HG03175 (cell line): ENCODE measurements around the gene KIF26B.
A peak's percentile ranks its signal among the peaks of the same experiment; 100 is the strongest.

ENCODE experiments used
- ATAC-seq: cut with Tn5 transposase; IDR thresholded peaks from one replicate; pipeline ENCODE4 v1.9.1; 2021; ENCODE audit warnings: mild to moderate bottlenecking, moderate library complexity; ENCODE audit not compliant: unreplicated experiment

Gene KIF26B

DNA sequence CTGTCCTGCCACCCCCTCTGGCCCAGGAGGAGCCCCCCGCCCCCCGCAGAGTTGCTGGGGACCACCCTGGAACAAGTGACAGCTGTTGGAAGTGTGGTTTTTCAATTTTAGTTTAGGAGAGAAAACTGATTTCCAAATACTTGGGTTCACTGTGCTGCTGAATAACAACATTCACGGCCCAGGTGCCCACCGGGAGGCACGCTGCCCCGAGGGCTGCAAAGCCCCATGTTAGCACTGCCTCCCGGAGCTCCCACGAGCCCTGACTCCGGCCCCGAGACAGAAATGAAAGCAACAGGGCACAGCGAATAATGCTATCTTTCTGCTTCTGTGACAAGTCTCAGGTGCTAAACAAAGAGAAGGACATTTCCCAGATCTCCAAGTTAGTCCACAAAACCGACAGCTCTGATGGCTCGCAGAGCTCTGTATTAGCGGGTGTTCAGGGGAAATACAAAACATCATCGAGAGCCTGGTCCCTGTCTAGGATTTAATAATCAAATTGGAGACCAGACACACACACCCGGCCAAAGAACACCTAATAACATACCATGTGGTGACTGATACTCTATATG lies 451.5 kb downstream of the KIF26B start:
- no peak for ATAC-seq

DNA sequence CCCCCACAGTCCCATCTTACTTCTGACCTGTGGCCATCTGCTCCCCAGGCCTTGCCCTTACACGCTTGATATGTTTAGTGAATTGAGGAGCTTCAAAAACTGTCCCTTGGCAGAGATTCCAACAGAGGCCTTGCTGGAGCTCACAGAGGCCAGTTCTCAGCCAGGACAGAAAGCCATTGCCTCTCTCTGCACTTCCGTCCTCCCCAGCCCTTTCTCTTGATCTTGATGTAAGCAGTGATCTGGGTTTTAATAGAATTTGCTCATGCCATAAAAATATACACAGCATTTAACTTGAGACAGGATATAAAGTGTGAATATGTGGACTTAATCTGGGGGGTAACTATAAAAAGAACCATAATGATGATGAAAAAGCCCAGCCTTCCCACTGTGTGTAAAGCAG lies 453.5 kb downstream of the KIF26B start:
- no peak for ATAC-seq

DNA sequence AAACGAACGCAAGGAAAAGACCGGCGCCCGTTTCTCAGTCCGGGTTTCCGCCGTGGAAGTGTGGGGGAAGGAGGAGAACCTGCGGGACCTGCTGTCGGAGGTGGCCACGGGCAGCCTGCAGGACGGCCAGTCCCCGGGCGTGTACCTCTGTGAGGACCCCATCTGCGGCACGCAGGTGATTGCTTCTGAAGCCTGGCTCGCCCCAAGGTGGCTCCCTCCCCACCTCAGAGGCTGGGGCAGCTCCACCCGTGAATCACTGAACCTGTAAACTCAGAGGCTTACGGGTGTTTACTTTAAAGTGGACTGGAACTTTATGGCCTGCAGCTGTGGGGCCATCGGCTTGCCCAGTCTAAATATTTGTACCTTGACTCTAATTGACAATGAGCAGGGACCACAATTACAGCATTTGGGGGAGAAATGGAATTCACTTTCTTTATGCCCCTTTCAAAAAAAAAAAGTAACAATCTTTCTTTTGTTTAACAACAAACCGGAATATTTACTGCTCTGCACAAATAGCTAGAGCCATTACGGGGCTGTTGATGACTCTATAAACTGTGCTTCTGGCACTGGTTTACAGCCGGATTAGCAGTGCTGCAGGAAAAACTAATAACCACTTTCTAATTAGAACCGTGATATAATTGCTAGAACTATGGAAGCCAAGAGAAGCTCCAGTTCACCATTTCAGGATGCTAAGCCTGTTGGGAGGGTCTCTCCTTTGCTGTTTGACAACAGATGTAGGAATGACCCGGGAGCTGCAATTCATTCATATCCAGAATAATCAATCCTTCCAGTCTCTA lies 454.8 kb downstream of the KIF26B start:
- ATAC-seq, result no peak

DNA sequence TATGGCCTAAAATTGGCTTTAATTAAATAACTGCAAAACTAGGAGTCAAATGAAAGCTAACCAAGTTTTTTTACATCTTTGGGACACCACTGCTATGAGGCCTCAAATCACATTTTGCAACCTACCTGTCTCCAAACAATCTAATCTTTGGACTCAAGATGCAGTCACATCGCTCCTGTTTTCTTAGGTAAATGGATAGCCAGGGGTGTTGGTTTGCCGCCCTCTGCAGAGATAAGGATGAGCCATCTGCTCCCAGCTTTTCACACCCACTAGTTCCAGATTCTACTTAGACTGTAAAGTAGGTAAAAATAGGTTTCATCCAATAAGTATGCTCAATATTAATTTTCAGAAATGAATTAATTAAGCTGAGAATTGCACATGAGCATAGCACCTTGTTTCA lies 456.5 kb downstream of the KIF26B start:
- ATAC-seq, result no peak

DNA sequence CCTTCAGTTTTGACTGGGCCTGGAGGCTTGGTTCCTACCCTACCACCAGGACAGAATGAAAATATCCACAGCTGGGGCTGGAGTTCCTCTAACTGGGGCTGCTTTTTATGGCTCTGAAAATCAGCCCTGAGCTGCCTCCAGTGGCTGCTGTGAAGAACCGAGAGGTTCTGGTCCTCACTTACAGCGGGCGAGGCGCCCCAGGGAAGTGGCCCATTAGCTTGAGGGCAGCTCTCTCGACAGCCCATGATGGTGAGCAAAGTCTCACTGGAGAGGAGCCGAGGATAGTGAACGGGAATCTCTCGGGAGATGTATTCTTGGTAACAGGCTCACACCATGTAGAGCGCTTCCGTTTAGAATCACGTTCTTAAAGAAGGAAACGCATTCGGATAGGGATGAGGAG lies 459.7 kb downstream of the KIF26B start:
- ATAC-seq, result no peak

DNA sequence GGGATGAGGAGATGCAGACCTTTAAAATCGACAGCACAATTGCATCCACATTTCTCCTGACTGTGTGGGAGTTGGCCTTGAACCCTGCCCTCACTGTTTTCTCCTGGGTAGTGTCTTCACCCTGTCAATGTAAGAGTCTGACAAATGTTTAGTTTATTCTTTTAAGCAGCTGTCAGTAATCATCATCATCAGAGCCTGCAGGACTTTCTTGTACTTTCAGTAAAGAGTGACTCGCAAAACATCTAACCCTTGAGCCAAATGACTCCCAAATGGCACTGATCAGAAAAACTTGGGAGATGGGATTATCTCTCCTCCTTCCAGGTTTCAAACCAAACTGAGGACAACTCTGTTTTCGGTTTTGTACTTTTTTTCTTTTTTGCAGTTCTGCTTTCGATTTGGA lies 460.2 kb downstream of the KIF26B start:
- ATAC-seq, result no peak

DNA sequence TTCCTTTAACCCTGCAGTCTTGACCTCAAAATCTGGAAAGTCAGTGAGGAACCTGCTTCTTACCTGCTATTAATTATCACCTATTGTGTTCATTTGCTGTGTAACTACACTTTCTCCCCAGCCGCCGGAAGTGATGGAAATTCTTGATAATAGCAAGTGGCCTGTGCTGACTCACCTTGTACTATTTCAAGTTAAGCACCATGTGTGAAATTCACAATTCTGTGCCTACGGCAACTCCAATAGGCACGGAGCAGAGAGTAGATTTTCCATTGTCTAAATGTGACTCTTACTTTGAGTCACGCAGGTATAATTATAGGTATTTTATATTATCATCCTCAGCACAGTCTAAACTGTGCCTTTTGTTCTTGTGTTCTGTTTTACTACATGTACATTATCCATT lies 466.8 kb downstream of the KIF26B start:
- no peak for ATAC-seq

DNA sequence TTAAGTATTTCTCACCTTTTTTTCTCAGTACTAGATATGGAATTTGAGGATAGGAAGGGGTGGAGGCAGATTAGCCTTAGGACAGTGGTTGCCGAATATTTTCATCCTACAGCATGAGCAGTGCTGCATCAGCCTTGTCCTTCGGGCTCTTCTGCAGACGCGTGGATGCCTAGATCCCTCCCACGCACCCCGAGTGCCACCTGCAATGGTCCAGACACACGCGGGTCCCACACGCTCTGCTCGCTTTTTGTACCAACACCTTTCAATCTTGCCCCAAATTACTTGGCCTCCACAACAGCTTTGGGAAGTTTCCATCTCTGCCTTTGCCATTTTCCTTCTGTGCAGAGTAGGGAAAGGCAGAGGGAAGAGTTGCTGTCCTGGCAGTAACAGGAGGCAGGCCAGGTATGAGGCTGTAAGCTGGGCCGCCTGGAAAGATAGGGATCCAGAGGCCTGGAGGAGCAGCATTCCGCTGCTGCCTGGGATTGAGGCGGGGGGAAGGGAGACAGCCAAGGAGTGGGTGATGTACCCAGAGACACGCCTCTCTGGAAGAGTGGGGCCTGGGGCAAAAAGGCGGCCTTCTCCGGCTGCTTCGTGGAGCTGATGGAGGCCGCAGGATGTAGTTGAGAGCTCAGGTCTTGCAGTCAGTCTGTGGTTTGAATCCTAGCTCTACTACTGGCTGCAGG lies 467.7 kb downstream of the KIF26B start:
- ATAC-seq, result no peak

DNA sequence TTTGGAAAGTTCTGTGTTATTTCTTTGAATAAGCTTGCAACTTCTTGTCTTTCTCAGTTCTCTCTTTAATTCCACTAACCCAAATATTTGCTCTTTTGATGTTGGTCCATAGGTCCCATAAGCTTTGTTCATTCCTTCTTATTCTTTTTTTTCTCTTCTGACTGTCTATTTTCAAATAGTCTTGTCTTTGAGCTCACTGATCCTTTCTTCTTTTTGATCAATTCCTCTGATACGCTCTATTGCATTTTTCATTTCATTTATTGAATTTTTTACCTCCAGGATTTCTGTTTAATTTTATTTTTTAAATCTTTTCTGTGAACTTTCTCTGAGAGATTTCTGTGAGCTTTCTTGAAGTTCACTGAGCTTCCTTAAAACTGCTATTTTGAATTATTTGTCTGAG lies 486.6 kb downstream of the KIF26B start:
- no peak for ATAC-seq

DNA sequence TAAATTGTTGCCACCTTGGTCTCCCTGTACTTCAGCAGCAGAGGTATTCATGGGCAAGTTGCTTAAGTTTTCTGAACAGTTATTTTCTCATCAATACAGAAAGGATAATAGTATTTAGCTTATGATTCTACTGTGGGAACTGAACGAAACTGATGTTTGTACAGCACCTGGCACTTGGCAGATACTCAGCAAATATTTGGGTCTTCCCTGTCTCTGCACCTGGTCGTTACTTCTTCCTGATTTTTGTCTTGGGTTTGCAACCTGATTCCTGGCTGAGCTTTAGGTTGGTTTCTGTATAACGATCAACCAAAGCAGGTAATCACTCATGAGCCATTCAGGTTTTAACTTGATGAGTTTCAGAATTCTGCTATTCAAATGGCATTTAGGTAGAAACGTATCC lies 490.6 kb downstream of the KIF26B start:
- peak; percentile 13 for ATAC-seq

DNA sequence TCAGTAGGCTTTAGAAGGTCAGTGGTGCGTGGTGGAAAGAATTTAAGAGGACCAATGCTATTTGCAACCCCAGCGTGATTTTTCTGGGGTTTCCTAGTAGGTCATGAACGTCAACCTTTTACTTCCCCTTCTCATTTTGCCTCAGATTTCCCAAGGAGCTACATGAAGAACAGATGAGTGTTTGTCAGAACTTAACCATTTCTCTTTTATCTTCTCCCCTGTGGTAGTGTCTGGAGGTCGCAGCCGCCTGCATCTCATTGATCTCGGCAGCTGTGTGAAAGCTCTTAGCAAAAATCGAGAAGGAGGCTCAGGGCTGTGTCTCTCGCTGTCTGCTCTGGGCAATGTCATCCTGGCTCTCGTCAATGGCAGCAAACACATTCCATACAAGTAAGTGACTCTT lies 491.1 kb downstream of the KIF26B start:
- ATAC-seq, result peak; percentile 43

DNA sequence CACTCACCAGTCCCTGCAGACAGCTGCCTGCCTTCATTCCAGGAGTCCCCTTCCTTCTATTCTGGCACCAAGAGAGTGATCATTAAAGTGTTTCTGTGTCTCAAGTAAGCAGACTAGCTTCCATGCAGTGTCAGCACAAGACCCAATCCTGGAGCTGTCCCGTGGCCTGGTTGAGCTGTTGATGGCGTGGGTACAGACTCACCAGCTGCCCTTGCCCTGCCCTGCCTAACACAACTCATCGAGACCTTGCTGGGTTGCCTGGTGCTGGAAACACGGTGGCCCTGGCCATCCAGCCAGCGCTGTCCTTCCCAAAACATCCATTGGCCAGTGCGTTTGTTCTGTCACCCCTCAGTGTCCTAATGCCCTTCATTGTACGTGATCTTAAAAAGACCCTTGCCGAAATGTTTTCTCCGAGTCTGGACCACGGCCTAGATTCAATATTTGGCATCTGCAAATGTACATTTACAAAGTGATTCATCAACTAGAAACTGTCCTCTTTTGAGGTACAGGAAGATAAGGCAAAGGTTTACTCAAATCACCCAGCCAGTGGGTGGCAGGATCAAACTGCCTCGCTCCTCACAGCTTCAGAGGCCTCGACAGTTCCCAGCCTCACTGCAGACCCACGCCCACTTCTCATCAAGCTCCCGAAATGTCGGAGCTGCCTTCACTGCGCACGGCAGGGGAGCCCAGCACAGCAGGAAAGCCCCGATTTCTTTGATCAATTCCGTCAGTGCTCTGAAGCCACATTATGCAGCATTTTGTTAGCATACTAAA lies 494.2 kb downstream of the KIF26B start:
- no peak for ATAC-seq

DNA sequence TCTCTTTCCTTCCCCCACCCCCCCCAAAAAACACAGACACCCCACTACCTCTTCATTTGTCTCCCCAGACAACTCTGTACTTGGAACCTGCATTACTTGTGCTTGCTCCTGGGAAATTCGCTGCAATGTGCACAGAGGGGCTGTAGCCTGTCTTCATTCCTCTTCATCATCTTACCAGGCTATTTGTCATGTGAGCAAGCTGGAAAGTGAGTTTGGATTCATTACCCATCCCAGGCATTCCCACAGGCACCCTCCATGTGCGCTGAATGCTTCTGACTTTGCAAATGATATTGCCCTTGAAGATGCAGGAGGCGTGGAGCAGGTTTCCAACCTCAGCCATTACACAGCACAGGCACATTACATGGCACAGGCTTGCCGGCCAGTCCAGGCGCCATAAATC lies 494.9 kb downstream of the KIF26B start:
- ATAC-seq, result no peak

DNA sequence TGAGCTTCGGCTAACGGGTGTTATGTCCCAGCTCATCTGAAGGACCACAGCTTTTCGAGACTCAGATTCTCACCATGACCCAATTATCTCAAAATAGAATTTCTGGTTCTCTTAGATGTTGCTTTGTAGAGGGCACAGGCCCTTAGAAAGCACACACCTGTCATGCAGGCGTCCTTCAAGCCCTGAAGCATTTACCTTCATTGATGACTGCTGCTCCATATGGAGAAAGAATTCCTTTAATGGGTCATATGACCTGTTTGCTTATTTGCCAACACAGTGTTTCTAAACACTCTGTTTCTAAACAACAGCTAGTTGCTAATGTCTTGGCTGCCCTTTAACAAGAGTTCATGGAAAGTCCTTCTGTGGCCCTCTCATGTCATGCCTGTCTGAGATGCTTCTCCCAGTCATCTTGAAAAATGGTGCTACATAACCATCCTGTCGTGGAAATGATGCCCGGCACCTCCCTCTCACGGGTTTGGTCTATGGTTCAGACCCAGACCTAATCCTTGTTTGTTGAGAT lies 495.7 kb downstream of the KIF26B start:
- no peak for ATAC-seq

DNA sequence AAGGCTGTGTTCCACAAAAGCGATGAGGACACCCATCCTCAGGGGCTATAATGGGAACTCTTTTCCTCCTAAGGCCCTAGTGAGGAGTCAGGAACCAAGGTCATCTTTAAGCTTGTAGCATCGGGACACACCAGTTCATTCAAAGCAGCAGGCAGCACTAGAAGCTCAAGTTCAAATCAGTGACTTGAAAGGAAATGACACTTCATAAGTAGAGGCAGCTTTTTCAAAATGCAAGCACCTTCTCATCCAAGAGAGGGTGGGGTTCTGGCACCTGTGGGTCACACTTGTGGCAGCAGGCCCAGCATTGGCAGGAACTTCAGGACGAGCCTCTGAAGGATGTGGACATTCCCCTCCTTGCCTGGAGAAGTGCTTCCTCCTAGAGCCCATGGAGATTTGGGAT lies 496.3 kb downstream of the KIF26B start:
- ATAC-seq, result no peak

DNA sequence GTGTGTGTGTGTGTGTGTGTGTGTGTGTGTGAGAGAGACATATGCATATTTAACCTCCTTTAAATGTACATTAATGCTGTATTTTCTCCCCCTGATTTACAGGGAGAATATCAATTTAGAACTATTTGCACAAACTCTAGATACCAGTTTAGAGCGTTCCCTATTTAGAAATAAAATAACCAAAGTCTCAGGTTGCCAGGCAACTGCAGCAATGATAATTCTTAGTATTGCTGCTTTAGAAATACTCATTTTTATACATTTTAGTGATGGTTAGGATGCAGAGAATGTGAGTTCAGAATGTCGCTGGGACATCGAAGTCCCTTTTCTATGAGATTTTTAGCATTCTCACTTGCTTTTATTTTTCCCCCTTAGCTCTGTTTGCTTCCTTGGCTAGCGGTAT lies 497.3 kb downstream of the KIF26B start:
- no peak for ATAC-seq

DNA sequence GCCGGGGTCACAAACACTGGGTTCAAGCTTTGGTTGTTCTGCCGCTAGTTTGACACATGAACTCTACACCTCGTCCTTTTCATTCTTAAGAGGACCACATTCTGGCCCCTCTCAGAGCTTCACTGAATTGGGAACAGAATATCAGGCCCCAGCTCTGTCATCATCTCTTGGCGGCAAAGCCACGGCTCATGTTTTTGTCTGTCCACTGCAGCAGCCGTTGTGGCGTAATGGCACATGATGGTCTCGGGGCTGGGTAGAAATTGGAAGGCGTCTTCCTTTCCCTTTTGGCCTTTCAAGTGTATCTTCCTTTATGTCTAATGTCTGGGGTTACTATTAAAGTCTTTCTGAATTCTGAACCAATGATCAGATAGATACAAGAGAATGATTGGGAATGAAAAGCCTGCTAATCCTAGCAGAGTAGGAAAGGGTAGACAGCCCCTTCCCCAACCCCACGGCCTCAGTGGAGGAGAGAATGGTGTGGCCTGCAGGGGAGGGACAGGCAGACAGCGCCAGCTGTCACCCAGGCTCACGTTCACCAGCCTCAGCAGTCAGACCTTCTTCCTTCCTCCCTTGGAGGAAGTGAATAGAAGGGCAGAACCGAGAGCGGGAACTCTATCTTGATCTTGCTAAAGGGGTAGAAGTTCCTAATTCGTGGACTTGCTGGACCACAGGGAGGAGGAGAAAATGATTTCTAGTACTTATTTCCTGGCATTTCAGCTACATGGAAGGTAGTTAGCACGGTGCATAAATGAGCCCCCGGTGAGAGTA lies 498.1 kb downstream of the KIF26B start:
- ATAC-seq, result no peak

DNA sequence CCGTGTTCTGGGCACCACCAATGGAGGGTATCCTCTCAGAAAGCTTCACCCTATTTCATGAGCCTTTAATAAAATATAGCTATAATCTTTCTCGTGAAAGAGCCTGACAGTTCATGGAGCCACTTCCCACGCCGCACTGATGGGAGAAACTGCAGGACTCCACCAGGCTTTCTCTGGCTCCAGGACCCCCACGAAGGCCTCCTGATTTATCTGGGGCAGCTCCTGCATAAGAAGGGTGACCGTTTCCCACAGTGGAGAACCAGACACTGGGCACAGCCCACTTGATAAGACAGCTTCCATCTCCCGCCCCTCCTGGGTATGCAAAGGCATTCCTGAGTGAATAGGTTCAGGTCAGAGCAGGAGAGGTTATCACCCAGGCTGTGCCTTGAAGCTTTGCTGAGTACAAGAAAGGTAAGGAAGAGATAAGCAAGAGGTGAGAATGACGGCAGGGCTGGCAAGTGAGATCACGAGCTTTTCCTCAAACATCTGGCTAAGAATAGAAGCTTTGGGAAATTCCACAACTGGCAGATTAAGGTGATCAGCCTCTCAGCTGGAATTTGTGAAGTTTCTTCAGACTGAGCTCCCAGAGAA lies 499.8 kb downstream of the KIF26B start:
- no peak for ATAC-seq

DNA sequence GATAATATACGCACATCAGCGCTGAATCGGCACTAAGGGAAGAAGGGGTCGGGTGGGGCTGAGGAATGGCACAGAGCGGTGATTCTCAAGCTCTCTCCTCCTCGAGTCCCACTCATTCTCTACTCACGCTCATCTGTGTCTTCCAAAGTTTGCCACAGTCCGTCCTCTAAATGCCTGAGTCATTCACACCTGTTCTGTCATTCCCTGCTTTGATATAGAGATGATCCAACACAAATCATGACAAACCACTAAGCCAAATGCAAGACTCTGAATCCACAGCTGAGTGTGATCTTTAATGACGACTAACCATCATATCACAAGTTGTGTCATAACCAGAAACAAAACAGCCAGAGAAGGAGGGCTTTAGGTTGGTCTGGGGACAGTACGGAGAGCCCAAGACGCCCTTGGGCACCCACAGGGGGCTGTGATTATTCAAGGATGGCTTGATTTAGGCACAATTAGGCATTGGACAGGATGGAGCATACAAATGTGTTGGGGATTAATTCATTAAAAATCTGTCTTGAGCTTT lies 501.5 kb downstream of the KIF26B start:
- no peak for ATAC-seq

DNA sequence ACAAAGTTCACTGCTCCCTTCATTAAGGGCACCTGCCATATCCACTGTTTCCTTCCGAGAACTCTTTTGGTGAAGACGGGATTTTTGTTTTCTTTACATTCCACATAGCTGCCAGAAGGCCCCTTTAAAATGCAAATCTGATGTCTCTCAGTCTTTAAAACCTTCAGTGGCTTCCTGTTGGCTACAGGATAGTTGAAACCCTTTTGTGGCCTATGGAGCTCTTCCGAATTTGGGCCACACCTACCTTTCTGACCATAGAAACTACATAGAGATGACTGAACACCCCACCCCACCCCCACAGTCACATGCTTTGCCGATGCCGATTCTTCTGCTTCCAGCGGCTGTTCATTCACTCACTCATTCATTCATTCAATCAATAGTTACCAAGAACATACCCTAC lies 502.6 kb downstream of the KIF26B start:
- no peak for ATAC-seq
